ENCODE data around the gene NRK.

DNA sequence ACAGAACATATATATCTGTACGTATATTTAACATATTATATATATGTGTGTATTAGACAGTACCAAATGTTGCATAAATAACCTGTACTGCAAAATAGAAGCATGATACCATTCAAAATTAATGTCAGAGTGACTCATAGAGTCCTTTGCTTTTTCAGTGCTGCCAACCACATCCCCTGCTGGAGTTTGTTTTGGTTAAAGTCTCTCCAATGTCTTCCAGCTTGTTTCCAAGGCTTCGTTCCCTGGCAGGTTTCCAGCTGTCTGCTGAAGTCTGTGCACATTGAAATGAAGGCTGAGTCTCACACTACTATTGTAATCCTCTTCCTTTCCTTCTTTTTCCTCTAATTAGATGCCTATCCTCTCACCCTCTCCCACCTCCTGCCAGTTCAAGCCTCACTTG is 14.9 kb downstream of the NRK start:
- TF ChIP-seq, protein P1, sequence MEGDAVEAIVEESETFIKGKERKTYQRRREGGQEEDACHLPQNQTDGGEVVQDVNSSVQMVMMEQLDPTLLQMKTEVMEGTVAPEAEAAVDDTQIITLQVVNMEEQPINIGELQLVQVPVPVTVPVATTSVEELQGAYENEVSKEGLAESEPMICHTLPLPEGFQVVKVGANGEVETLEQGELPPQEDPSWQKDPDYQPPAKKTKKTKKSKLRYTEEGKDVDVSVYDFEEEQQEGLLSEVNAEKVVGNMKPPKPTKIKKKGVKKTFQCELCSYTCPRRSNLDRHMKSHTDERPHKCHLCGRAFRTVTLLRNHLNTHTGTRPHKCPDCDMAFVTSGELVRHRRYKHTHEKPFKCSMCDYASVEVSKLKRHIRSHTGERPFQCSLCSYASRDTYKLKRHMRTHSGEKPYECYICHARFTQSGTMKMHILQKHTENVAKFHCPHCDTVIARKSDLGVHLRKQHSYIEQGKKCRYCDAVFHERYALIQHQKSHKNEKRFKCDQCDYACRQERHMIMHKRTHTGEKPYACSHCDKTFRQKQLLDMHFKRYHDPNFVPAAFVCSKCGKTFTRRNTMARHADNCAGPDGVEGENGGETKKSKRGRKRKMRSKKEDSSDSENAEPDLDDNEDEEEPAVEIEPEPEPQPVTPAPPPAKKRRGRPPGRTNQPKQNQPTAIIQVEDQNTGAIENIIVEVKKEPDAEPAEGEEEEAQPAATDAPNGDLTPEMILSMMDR (conservative IDR thresholded peaks at IDR 0.05), result no peak
- TF ChIP-seq ZFX (IDR thresholded peaks at IDR 0.05), result no peak

Measured in C4-2B (cell line).